Caco-2 (cell line): ENCODE data around the gene MYL3. TPM values are rescaled to one million over a fixed set of nuclear protein-coding genes. Genes with fewer than 3 reads are reported as not detected.

Experiments
- BruUV-seq: library from RNA; stranded (reverse); fragments of 400-500 nt; replicated peaks from 2 replicates; lab custom pipeline; 2021; lab: Mats Ljungman, UMichigan
- CTCF ChIA-PET: fragments of 300-600 bp; sonication (Branson Sonifier 250); formaldehyde crosslinking; loops from one replicate; lab custom pipeline; 2022; ENCODE audit warnings: antibody characterized with exemption; lab: Charles Lee
- POLR2A ChIA-PET: fragments of 300-600 bp; sonication (Branson Sonifier 250); formaldehyde crosslinking; loops from one replicate; lab custom pipeline; 2022; ENCODE audit warnings: antibody characterized with exemption; lab: Charles Lee
- DNase-seq, 2 experiments: peaks; one replicate each; pipeline versions ENCODE4 v3.0.0 to v3.0.0-alpha.2; 2020 to 2022
- H3K27me3 ChIP-seq: replicated peaks from 2 replicates; pipeline ENCODE4 v1.6.0; 2011; ENCODE audit warnings: low read length; ENCODE audit not compliant: control insufficient read depth, insufficient read depth
- H3K36me3 ChIP-seq: 2 replicates; pipeline ENCODE4 v1.5.1; 2011; ENCODE audit warnings: low read length; ENCODE audit not compliant: control insufficient read depth, insufficient read depth
- H3K4me1 ChIP-seq: fragments of 250-450 bp; sonication (Bioruptor Pico); 2 replicates; pipeline ENCODE4 v1.5.1; 2020; ENCODE audit warnings: mild to moderate bottlenecking
- H3K4me3 ChIP-seq: 2 replicates; pipeline ENCODE4 v1.5.1; 2011; ENCODE audit warnings: low read depth, mild to moderate bottlenecking, control low read depth, low read length
- H3K9me3 ChIP-seq: fragments of 250-450 bp; sonication (Bioruptor Pico); 2 replicates; pipeline ENCODE4 v1.5.1; 2020; ENCODE audit warnings: mild to moderate bottlenecking, moderate library complexity
- H3K27ac Mint-ChIP-seq: one replicate; pipeline ENCODE4 v1.8.0; 2022; ENCODE audit warnings: mixed read lengths; ENCODE audit not compliant: unreplicated experiment
- H3K27me3 Mint-ChIP-seq: one replicate; pipeline ENCODE4 v1.8.0; 2022; ENCODE audit warnings: mixed read lengths; ENCODE audit not compliant: insufficient read depth, unreplicated experiment
- H3K36me3 Mint-ChIP-seq: one replicate; pipeline ENCODE4 v1.8.0; 2022; ENCODE audit warnings: mild to moderate bottlenecking, mixed read lengths; ENCODE audit not compliant: insufficient read depth, unreplicated experiment
- H3K4me1 Mint-ChIP-seq: one replicate; pipeline ENCODE4 v1.8.0; 2022; ENCODE audit warnings: low read depth, mixed read lengths; ENCODE audit not compliant: unreplicated experiment
- H3K4me3 Mint-ChIP-seq: one replicate; pipeline ENCODE4 v1.8.0; 2022; ENCODE audit warnings: mild to moderate bottlenecking, moderate library complexity, mixed read lengths; ENCODE audit not compliant: unreplicated experiment
- H3K9me3 Mint-ChIP-seq: one replicate; pipeline ENCODE4 v1.8.0; 2022; ENCODE audit warnings: mixed read lengths; ENCODE audit not compliant: unreplicated experiment
- intact Hi-C: fragments of 100-400 bp; cut with micrococcal nuclease; formaldehyde crosslinking; loops from one replicate; pipeline ENCODE4 v1.10.0; 2022; ENCODE audit not compliant: unreplicated experiment
- total RNA-seq: library from RNA; stranded (reverse); gene quantifications from 2 replicates; pipeline ENCODE4 v1.2.3, GENCODE V29; 2022
- TF ChIP-seq, protein P1 (sequence below), 2 experiments: fragments of 200-600 bp in 1 of 2; IDR thresholded peaks; 1 replicate in 1 of 2; 2 replicates in 1 of 2; pipeline versions ENCODE4 v1.5.1 to v1.8.0; 2011 to 2022; ENCODE audit warnings: antibody characterized with exemption in 1 of 2, control low read depth in 1 of 2, inconsistent platforms in 1 of 2, low read depth in 1 of 2, low read length in 1 of 2, mild to moderate bottlenecking in 1 of 2, moderate library complexity in 1 of 2; ENCODE audit not compliant: insufficient read depth in 1 of 2, severe bottlenecking in 1 of 2, unreplicated experiment in 1 of 2

MYL3 gene
- total RNA-seq, 1 experiment from 2014 or later = 13.8 TPM

DNA sequence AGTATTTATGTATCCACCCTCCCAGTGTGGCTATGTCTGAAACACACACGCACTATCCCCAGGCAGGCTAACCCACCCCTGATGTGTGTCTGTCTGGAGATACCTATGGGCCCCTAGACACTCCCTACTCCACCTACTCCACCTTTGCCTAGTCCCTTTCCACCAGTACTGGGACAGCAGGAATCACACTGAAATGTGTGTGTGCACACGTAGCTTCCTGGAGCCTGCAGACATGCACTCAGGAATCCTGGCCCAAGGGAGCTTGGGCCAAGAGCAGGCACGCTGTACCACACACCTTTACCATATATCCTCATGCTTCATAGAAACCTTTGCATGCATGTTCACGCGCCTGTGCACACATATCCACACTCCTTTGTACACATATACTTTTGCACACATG lies 7.4 kb upstream of the MYL3 start:
- Histone ChIP-seq H3K9me3 (no peaks in the 10 kb centered on the region), H3K4me3 (no peak overlapping the region), H3K36me3 (no peaks in the 10 kb centered on the region), H3K4me1 (peaks cover 3% of the 10 kb centered on the region; the same call in 1 of the 2 replicates), H3K27me3 (no peaks in the 10 kb centered on the region)
- H3K4me3 Mint-ChIP-seq = no peak overlapping the region
- H3K27ac Mint-ChIP-seq = no peak overlapping the region
- peaks cover 6% of the 10 kb centered on the region for H3K36me3 Mint-ChIP-seq
- BruUV-seq = no TSS peak
- ChIA-PET POLR2A (no interaction called here), CTCF (interaction anchor here (1.5 kb wide), 1 partner anchor 39 kb away, joined by 7 read pairs; no protein-coding TSS in a partner anchor)
- no peaks in the 10 kb centered on the region for H3K9me3 Mint-ChIP-seq
- H3K27me3 Mint-ChIP-seq = no peaks in the 10 kb centered on the region
- intact Hi-C loops = no loop called here
- DNase-seq = no peak
- no peaks in the 10 kb centered on the region for H3K4me1 Mint-ChIP-seq
- TF ChIP-seq, protein P1, sequence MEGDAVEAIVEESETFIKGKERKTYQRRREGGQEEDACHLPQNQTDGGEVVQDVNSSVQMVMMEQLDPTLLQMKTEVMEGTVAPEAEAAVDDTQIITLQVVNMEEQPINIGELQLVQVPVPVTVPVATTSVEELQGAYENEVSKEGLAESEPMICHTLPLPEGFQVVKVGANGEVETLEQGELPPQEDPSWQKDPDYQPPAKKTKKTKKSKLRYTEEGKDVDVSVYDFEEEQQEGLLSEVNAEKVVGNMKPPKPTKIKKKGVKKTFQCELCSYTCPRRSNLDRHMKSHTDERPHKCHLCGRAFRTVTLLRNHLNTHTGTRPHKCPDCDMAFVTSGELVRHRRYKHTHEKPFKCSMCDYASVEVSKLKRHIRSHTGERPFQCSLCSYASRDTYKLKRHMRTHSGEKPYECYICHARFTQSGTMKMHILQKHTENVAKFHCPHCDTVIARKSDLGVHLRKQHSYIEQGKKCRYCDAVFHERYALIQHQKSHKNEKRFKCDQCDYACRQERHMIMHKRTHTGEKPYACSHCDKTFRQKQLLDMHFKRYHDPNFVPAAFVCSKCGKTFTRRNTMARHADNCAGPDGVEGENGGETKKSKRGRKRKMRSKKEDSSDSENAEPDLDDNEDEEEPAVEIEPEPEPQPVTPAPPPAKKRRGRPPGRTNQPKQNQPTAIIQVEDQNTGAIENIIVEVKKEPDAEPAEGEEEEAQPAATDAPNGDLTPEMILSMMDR (IDR thresholded peaks at IDR 0.05; ENCODE audit: insufficient read depth in 1 of 2, low read depth in 1 of 2, low read length in 1 of 2, severe bottlenecking in 1 of 2, unreplicated experiment in 1 of 2) = no peak

DNA sequence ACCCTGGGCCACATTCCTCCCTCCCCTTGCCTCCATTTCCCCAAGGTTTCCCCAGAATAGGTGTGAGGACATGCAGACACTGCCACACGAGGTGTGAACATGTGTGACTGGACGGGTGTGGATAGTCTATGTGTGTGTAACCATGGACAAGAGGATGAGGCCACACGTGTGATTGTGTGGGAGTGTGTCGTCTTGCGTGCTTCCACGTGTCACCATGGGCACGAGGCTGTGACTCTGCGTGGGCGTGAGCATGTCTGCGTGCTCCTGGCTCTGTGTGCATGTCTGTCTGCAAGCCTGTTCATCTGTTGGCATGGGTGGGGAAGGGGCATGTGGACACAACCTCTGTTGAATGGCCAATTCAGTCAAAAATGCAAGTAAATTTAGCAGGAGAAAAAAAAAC lies 6.2 kb upstream of the MYL3 start:
- H3K9me3 Mint-ChIP-seq = no peaks in the 10 kb centered on the region
- DNase-seq = no peak
- H3K36me3 Mint-ChIP-seq = peaks cover 6% of the 10 kb centered on the region
- ChIA-PET POLR2A (no interaction called here), CTCF (no interaction called here)
- intact Hi-C loops = no loop called here
- no peaks in the 10 kb centered on the region for H3K27me3 ChIP-seq
- H3K4me3 Mint-ChIP-seq = no peak overlapping the region
- no peaks in the 10 kb centered on the region for H3K36me3 ChIP-seq
- BruUV-seq = no TSS peak
- H3K9me3 ChIP-seq = no peaks in the 10 kb centered on the region
- no peak overlapping the region for H3K4me3 ChIP-seq
- peaks cover 14% of the 10 kb centered on the region for H3K4me1 ChIP-seq
- TF ChIP-seq, protein P1 (IDR thresholded peaks at IDR 0.05; ENCODE audit: insufficient read depth in 1 of 2, low read depth in 1 of 2, low read length in 1 of 2, severe bottlenecking in 1 of 2, unreplicated experiment in 1 of 2) = no peak
- H3K27me3 Mint-ChIP-seq = no peaks in the 10 kb centered on the region
- H3K4me1 Mint-ChIP-seq = peaks cover 6% of the 10 kb centered on the region
- H3K27ac Mint-ChIP-seq = no peak overlapping the region

DNA sequence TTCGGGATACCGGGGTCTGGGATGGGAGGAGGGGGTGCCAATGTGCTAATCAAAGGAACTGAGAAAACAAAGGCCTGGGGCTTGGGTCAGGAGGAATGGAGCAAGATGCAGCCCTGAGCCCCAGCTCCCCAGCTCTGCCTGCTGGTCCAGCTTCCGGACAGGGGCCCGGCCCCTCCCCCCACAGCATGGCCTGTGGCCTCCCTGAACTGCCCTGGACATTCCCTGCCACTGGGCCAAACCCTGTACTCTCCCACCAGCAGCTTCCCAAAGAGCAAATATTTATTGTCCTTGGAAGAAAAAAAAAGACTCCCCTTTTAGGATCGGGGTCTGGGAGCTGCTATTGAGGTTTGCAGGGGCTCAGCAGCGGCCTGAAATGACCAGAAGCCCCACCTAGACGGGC lies 5.7 kb upstream of the MYL3 start:
- intact Hi-C loops = no loop called here
- H3K9me3 Mint-ChIP-seq = no peaks in the 10 kb centered on the region
- Histone ChIP-seq H3K4me1 (peaks cover 19% of the 10 kb centered on the region), H3K27me3 (no peaks in the 10 kb centered on the region), H3K9me3 (no peaks in the 10 kb centered on the region), H3K36me3 (no peaks in the 10 kb centered on the region), H3K4me3 (no peak overlapping the region)
- H3K27ac Mint-ChIP-seq = no peak overlapping the region
- no TSS peak for BruUV-seq
- ChIA-PET POLR2A (no interaction called here), CTCF (interaction anchor here (0.6 to 2.1 kb wide), 2 partner anchors 26 to 560 kb away, joined by 3 to 12 read pairs; no protein-coding TSS in a partner anchor)
- H3K4me1 Mint-ChIP-seq = peaks cover 11% of the 10 kb centered on the region
- no peak overlapping the region for H3K4me3 Mint-ChIP-seq
- TF ChIP-seq, protein P1 (IDR thresholded peaks at IDR 0.05; ENCODE audit: insufficient read depth in 1 of 2, low read depth in 1 of 2, low read length in 1 of 2, severe bottlenecking in 1 of 2, unreplicated experiment in 1 of 2) = no peak
- peaks cover 2% of the 10 kb centered on the region for H3K36me3 Mint-ChIP-seq
- no peaks in the 10 kb centered on the region for H3K27me3 Mint-ChIP-seq
- no peak for DNase-seq
